HG02642 (cell line): ENCODE measurements around the gene GLG1.
"Not testable (repeated sequence)": the region's sequence is repeated elsewhere in the genome, so short reads cannot be mapped to it uniquely, and the experiment has no call there.

ENCODE experiments used
- ATAC-seq: cut with Tn5 transposase; IDR thresholded peaks from one replicate; pipeline ENCODE4 v1.9.1; 2021; ENCODE audit warnings: mild to moderate bottlenecking; ENCODE audit not compliant: unreplicated experiment, poor library complexity

The GLG1 gene

GRCh38 chr16:74451951-74452758 is 154.8 kb downstream of the GLG1 start:
- ATAC-seq = peak; percentile 91

- ATAC-seq = no peak
These were observed 155.8 kb downstream of the GLG1 start for GRCh38 chr16:74450967-74451760.

- ATAC-seq = no peak
These were observed 156.7 kb downstream of the GLG1 start for GRCh38 chr16:74450236-74450635.

- no peak for ATAC-seq
These were observed 157.4 kb downstream of the GLG1 start for GRCh38 chr16:74449470-74449869.

GRCh38 chr16:74448990-74449389 is 157.9 kb downstream of the GLG1 start:
- no peak for ATAC-seq

- no peak for ATAC-seq
These were observed 159.3 kb downstream of the GLG1 start for GRCh38 chr16:74447578-74447977.

GRCh38 chr16:74446866-74447265 is 160.0 kb downstream of the GLG1 start:
- ATAC-seq = no peak

GRCh38 chr16:74443624-74444346 is 163.1 kb downstream of the GLG1 start:
- not testable (repeated sequence) for ATAC-seq

- ATAC-seq = no peak
These were observed 167.2 kb downstream of the GLG1 start for GRCh38 chr16:74439685-74440084.

- ATAC-seq = no peak
These were observed 168.4 kb downstream of the GLG1 start for GRCh38 chr16:74438492-74438979.

GRCh38 chr16:74431516-74431915 is 175.4 kb downstream of the GLG1 start:
- ATAC-seq = no peak

- peak; percentile 67 for ATAC-seq
These were observed 176.7 kb downstream of the GLG1 start for GRCh38 chr16:74430036-74430712.

GRCh38 chr16:74428493-74428892 is 178.4 kb downstream of the GLG1 start:
- not testable (repeated sequence) for ATAC-seq

- ATAC-seq = not testable (repeated sequence)
These were observed 181.2 kb downstream of the GLG1 start for GRCh38 chr16:74425751-74426150.

GRCh38 chr16:74423721-74424120 is 183.2 kb downstream of the GLG1 start:
- ATAC-seq = not testable (repeated sequence)

- not testable (repeated sequence) for ATAC-seq
These were observed 184.8 kb downstream of the GLG1 start for GRCh38 chr16:74422086-74422485.

GRCh38 chr16:74421482-74421785 is 185.5 kb downstream of the GLG1 start:
- ATAC-seq = not testable (repeated sequence)

GRCh38 chr16:74420612-74421481 is 186.1 kb downstream of the GLG1 start, which contains the start of gene CLEC18B:
Gene CLEC18B, minus strand, starts transcription at chr16:74421478. Its CDS starts 208 bp downstream, at chr16:74421270.
- not testable (repeated sequence) for ATAC-seq

- ATAC-seq = not testable (repeated sequence)
These were observed 187.1 kb downstream of the GLG1 start for GRCh38 chr16:74419811-74420210.
